22Rv1 (cell line): Measurements from ENCODE around the gene TEX19.

Experiments
- H3K27ac ChIP-seq: fragments of 450-650 bp; 2 replicates; pipeline ENCODE4 v1.5.1; 2017
- ZFX ChIP-seq: fragments of 450-650 bp; IDR thresholded peaks from 2 replicates; pipeline ENCODE4 v1.6.1; 2017; ENCODE audit warnings: antibody characterized with exemption, borderline replicate concordance
- TF ChIP-seq, protein P1 (sequence below): fragments of 450-650 bp; IDR thresholded peaks from 2 replicates; pipeline ENCODE4 v1.5.1; 2017; ENCODE audit warnings: mild to moderate bottlenecking

TEX19 gene

DNA sequence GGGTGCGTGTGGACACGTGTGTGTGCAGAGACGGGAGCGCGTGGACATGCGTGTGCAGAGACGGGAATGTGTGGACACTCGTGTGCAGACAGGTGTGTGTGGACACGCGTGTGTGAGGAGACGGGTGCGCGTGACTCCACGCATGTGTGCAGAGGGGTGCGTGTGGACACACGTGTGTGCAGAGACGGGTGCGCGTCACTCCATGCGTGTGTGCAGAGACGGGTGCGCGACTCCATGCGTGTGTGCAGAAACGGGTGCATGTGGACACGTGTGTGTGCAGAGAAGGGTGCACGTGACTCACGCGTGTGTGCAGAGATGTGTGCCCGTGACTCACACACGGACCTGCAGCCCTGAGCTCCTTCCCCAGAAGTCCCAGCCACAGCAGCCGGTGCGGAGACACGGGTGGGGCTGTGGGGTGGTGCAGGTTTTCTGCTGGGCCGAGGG, 39.4 kb upstream of the TEX19 start:
- TF ChIP-seq ZFX = no peak
- TF ChIP-seq, protein P1, sequence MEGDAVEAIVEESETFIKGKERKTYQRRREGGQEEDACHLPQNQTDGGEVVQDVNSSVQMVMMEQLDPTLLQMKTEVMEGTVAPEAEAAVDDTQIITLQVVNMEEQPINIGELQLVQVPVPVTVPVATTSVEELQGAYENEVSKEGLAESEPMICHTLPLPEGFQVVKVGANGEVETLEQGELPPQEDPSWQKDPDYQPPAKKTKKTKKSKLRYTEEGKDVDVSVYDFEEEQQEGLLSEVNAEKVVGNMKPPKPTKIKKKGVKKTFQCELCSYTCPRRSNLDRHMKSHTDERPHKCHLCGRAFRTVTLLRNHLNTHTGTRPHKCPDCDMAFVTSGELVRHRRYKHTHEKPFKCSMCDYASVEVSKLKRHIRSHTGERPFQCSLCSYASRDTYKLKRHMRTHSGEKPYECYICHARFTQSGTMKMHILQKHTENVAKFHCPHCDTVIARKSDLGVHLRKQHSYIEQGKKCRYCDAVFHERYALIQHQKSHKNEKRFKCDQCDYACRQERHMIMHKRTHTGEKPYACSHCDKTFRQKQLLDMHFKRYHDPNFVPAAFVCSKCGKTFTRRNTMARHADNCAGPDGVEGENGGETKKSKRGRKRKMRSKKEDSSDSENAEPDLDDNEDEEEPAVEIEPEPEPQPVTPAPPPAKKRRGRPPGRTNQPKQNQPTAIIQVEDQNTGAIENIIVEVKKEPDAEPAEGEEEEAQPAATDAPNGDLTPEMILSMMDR = no peak
- H3K27ac ChIP-seq = peak overlapping the region; percentile 30; the same call in 1 of the 2 replicates

DNA sequence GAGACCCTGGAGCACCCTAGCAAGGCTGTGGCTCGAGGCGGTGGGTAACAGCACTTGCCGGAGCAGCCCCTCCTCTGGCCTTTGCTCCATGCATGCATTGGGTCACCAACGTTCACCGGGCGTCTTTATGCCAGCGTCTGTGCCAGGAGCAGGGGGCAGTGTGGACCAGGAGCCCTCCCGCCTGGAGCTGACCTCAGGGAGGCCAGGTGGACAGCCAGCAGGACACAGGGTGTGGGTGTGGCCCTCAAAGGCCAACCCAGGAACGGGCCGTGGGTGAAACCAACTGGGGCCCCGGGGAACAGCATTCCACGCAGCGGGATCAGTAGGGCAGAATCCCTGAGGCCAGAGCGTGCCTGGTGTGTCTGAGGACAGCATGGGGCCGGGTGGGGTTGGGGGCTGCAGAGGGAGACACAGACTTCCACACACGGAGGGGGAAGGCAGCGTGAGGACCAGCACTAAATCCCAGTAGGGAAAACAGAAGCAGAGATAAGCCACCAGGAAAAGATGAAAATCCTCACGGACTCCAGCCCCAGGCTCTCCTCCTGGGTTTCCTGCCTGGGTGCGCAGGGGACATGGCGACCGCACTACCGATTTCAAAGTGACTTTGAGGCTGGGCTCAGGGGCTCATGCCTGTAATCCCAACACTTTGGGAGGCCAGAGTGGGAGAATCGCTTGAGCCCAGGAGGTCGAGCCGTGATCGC, 38.8 kb upstream of the TEX19 start:
- H3K27ac ChIP-seq = peak overlapping the region; percentile 30; the same call in 1 of the 2 replicates
- TF ChIP-seq, protein P1 = no peak
- TF ChIP-seq ZFX = no peak

DNA sequence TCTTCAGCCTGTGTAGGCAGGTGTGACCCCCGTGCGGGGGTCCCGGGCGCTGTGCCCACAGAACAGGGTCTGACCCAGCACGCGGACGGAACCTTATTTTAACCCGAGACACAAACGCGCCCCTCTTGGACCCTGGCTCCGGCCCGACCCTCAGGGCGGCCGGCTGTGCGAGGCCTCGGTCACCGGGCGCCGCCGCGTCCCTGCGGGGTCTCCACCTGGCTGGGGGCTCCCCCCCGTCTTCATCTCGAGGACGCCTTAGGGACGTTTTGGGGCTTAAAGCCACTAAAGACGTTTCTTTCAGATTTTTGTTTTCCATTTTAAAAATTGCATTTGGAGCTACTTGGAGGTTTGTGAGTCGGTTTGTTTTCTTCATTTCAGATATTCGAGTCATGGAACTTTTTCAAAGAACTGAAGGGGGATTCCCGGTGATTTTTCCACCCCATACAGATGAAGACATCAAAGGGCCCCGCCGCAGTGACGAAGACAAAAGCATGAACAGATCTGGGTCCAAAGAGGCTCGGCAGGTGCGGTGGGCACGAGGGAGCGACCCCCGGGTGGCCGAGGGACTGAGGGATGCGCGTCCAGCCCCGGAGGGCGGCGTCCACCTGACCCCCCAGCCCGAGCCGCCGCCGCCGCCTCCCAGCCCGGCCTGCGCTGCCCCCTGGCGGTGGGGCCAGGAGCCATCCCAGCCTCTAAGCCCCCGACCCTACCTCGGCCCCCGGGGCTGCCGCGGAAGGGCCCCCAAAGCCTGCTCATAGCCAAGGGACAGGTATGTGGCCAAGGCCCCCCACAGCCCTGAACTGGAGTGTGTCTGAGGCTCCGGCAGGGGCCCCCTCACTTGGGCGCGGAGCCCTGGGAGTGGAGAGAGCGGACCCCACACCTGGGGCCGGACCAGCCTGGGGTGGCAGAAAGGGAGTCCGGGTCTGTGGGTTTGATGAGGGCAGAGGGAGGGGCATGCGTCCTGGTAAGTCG, 37.8 kb upstream of the TEX19 start:
- no peak for TF ChIP-seq ZFX
- TF ChIP-seq, protein P1 = peak; percentile 99
- peak overlapping the region; percentile 30; the same call in 1 of the 2 replicates for H3K27ac ChIP-seq

DNA sequence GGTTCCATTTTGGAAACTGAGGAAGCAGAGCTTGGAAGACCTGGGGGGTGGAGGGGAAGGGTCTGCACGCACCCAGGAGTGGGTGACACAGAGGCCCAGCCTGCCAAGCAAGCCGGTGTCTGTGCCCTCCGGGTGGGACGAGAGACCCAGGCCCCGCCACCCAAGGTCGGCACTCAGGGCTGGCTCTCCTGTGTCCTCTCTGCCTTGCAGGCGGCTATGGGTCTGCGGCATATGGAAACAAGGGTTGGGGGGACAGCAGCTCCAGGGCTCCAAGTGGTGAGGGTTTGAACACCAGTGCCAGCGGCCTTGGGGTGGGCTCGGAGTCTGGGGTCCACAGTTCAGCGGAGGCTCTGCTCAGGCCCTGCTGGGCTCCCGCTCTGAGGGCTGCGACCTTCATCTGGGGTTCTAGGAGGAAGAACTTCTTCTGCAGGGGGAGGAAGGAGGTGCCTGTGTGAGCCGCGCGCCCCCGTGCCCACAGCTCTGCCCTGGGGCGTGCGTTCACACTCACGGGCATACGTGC, 37.0 kb upstream of the TEX19 start:
- TF ChIP-seq, protein P1 = no peak
- TF ChIP-seq ZFX = no peak
- no peak overlapping the region for H3K27ac ChIP-seq

DNA sequence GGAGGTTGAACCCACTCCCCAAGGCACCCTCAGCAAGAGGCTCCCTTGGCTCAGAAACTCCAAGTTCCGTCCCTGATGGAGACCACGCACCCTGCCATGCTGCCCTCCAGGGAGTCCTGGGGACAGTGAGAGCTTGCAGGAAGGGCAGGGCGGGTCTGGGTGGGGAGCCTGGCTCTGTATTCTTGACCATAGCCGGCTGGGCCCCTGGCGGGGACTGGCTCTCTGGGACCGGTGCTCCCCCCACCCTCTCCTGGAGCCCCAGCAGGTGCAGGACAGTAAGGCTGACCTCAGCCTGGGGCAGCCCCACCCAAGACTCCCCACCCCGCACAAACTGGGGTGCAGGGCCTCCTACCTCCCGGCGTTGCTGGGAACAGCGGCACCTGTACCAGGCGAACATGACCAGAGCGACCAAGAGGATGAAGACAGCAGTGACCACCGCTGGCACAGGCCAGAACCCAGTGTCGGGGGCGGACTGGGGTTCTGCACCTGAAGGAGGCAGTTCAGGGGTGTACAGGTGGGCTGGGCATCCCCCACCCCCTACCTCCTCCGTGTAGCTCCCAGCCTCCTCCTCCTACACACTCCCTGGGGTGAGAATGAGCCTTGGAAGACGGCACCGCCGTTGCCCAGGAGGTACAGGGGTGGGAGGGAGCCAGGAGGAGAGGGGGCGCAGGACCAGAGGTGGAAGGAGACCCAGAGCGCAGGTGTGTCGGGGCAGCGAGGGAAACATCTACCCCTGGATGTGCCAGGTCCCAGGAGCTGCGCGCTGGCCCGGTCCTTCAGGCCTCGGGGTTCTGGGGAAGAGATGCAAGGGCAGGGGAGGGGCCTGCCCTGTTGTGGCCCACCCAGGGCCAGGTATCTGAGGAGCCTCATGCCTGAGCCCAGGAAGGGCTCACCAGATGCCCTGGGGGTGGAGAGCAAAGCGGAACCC, 36.3 kb upstream of the TEX19 start:
- TF ChIP-seq, protein P1 = no peak
- TF ChIP-seq ZFX = no peak
- no peak overlapping the region for H3K27ac ChIP-seq

DNA sequence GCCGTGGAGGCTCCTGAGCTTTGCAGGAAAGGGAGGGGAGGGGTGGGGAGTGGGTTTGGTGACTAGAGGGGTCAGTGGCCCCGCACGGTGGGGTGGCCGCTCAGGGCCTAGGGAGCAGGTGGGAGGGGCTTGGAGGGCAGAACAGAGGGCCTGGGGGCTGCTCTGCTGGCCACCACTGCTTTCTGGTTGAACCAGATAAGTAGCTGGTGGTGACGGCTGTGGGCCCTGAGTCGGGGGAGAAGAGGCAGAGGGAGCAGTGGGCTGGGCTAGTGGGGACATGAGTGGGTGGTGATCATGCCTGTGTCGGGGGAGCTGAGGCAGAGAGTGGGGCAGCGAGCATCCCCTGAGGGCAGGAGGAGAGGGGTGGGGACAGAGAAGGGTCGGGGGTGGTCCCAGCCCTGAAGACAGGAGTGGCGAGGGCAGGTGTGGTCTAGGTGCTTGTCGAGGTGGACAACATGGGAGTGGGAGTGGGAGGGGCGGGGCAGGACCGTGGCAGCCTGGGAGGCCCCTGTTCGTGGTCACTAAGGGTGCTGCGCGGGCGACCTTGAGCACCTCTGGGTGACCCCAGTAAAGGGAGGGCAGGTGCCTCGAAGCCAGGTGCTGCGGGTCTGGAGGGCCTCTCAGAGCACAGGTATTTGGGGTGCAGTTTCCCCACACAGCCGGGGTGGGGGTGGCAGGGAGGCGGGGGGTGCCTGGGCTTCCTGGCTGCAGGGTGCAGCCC, 35.4 kb upstream of the TEX19 start:
- H3K27ac ChIP-seq = no peak overlapping the region
- TF ChIP-seq ZFX = no peak
- TF ChIP-seq, protein P1 = no peak
